22Rv1 (cell line): ENCODE data around the gene VSIG8.
"Not testable (repeated sequence)": the region's sequence is repeated elsewhere in the genome, so short reads cannot be mapped to it uniquely, and the experiment has no call there.

Experiments
- H3K27ac ChIP-seq: fragments of 450-650 bp; 2 replicates; pipeline ENCODE4 v1.5.1; 2017
- CTCF ChIP-seq: fragments of 450-650 bp; IDR thresholded peaks from 2 replicates; pipeline ENCODE4 v1.5.1; 2017; ENCODE audit warnings: mild to moderate bottlenecking
- ZFX ChIP-seq: fragments of 450-650 bp; IDR thresholded peaks from 2 replicates; pipeline ENCODE4 v1.6.1; 2017; ENCODE audit warnings: antibody characterized with exemption, borderline replicate concordance

VSIG8 gene

GRCh38 chr1:159862557-159862956 lies at the start of gene VSIG8:
Gene VSIG8, minus strand, starts transcription at chr1:159862657. Its CDS starts 136 bp downstream, at chr1:159862521.
- TF ChIP-seq CTCF (no peak), ZFX (no peak)
- no peak within 1 kb of the TSS for H3K27ac ChIP-seq

GRCh38 chr1:159911326-159912070 lies 49.0 kb upstream of the VSIG8 start:
- no peak overlapping the region for H3K27ac ChIP-seq
- no peak for TF ChIP-seq ZFX
- TF ChIP-seq CTCF: no peak

GRCh38 chr1:159908031-159908940 lies 45.8 kb upstream of the VSIG8 start:
- H3K27ac ChIP-seq: no peak overlapping the region
- TF ChIP-seq ZFX (no peak), CTCF (no peak)

GRCh38 chr1:159906960-159907359 lies 44.5 kb upstream of the VSIG8 start:
- TF ChIP-seq ZFX (no peak), CTCF (no peak)
- no peak overlapping the region for H3K27ac ChIP-seq

GRCh38 chr1:159904036-159904435 lies 41.6 kb upstream of the VSIG8 start:
- not testable (repeated sequence) for H3K27ac ChIP-seq

GRCh38 chr1:159902541-159902940 lies 40.1 kb upstream of the VSIG8 start:
- TF ChIP-seq CTCF (no peak), ZFX (no peak)
- H3K27ac ChIP-seq: 0 out of 2 replicates have a peak overlapping the region, but pooled peaks have one; percentile 99

- no peak for TF ChIP-seq ZFX
- peak overlapping the region; percentile 99 for H3K27ac ChIP-seq
These were observed 38.4 kb upstream of the VSIG8 start for GRCh38 chr1:159900755-159901360.

- TF ChIP-seq ZFX (no peak), CTCF (0 out of 2 replicates have a peak, but pooled peaks have one; percentile 12)
- H3K27ac ChIP-seq: peak within 1 kb of the TSS; percentile 99
These were observed 37.7 kb upstream of the VSIG8 start, which contains the start of gene CFAP45 for GRCh38 chr1:159900086-159900680. Gene CFAP45, minus strand, starts transcription at chr1:159900165. Its CDS starts 67 bp downstream, at chr1:159900098.

GRCh38 chr1:159899634-159900033 lies 37.2 kb upstream of the VSIG8 start:
- H3K27ac ChIP-seq: peak overlapping the region; percentile 99
